GM18508 (cell line): ENCODE results near the gene RAD51B.

ENCODE experiments used
- ATAC-seq: cut with Tn5 transposase; IDR thresholded peaks from one replicate; pipeline ENCODE4 v1.9.1; 2021; ENCODE audit warnings: moderate number of reproducible peaks; ENCODE audit not compliant: insufficient read depth, unreplicated experiment

Gene RAD51B

GRCh38 chr14:68476212-68477109, 656.9 kb downstream of the RAD51B start:
- ATAC-seq = peak; percentile 78

GRCh38 chr14:68477110-68477455, 657.5 kb downstream of the RAD51B start:
- ATAC-seq = no peak

GRCh38 chr14:68477461-68478085, 658.0 kb downstream of the RAD51B start:
- ATAC-seq = no peak

GRCh38 chr14:68479247-68479646, 659.7 kb downstream of the RAD51B start:
- no peak for ATAC-seq

- no peak for ATAC-seq
These were observed 662.4 kb downstream of the RAD51B start for GRCh38 chr14:68482018-68482417.

GRCh38 chr14:68482772-68483395, 663.3 kb downstream of the RAD51B start:
- ATAC-seq = no peak

- no peak for ATAC-seq
These were observed 666.6 kb downstream of the RAD51B start for GRCh38 chr14:68486033-68486732.

- no peak for ATAC-seq
These were observed 667.2 kb downstream of the RAD51B start for GRCh38 chr14:68486809-68487208.

GRCh38 chr14:68487805-68488590, 668.4 kb downstream of the RAD51B start:
- no peak for ATAC-seq

GRCh38 chr14:68491793-68492192, 672.2 kb downstream of the RAD51B start:
- ATAC-seq = no peak

GRCh38 chr14:68492381-68493151, 673.0 kb downstream of the RAD51B start:
- no peak for ATAC-seq

- no peak for ATAC-seq
These were observed 673.8 kb downstream of the RAD51B start for GRCh38 chr14:68493152-68493911.

GRCh38 chr14:68495101-68496039, 675.8 kb downstream of the RAD51B start:
- ATAC-seq = no peak

GRCh38 chr14:68497011-68497410, 677.4 kb downstream of the RAD51B start:
- no peak for ATAC-seq

GRCh38 chr14:68499451-68499850, 679.9 kb downstream of the RAD51B start:
- no peak for ATAC-seq

- no peak for ATAC-seq
These were observed 681.6 kb downstream of the RAD51B start for GRCh38 chr14:68501171-68501570.

- ATAC-seq = no peak
These were observed 682.1 kb downstream of the RAD51B start for GRCh38 chr14:68501614-68502052.
